Left renal pelvis (tissue), 4 donors: ENCODE data around the gene FOXO6. TPM values are rescaled to one million over a fixed set of nuclear protein-coding genes. Genes with fewer than 3 reads are reported as not detected.

Experiments
- DNase-seq, 4 donors: peaks; one replicate each; pipeline ENCODE4 v3.0.0-alpha.2; 2013; ENCODE audit warnings: low read depth in 4 of 4, low spot score in 3 of 4
- polyA plus RNA-seq, 4 donors: library from polyadenylated mRNA; unstranded; fragments of 120-200 nt; gene quantifications; one replicate each; pipeline ENCODE4 v1.2.1, GENCODE V29; 2013; ENCODE audit not compliant: insufficient read length in 4 of 4

Gene FOXO6
- 1 to 10 TPM; 1.4 to 3.0 (median 2.3) TPM for polyA plus RNA-seq

GRCh38 chr1:41360786-41361494 lies at the start of gene FOXO6:
TSS of gene FOXO6 (plus strand) at chr1:41361434.
- DNase-seq, result peak; percentile 93 to 96 (median 95)

GRCh38 chr1:41312991-41313645 lies 48.1 kb upstream of the FOXO6 start:
- no peak for DNase-seq

GRCh38 chr1:41313661-41314131 lies 47.5 kb upstream of the FOXO6 start:
- DNase-seq, result no peak

GRCh38 chr1:41314376-41315145 lies 46.7 kb upstream of the FOXO6 start:
- no peak for DNase-seq

- no peak for DNase-seq
Observed at GRCh38 chr1:41315146-41315822, 46.0 kb upstream of the FOXO6 start.

- no peak for DNase-seq
Observed at GRCh38 chr1:41315871-41316270, 45.4 kb upstream of the FOXO6 start.

- DNase-seq, result no peak
Observed at GRCh38 chr1:41317361-41317760, 43.9 kb upstream of the FOXO6 start.

- no peak for DNase-seq
Observed at GRCh38 chr1:41318135-41318534, 43.1 kb upstream of the FOXO6 start.

- DNase-seq, result no peak
Observed at GRCh38 chr1:41319106-41319755, 42.0 kb upstream of the FOXO6 start.

GRCh38 chr1:41319807-41320711 lies 41.2 kb upstream of the FOXO6 start:
- DNase-seq, result no peak

- no peak for DNase-seq
Observed at GRCh38 chr1:41320895-41321676, 40.1 kb upstream of the FOXO6 start.

- DNase-seq, result no peak
Observed at GRCh38 chr1:41322101-41322661, 39.1 kb upstream of the FOXO6 start.

GRCh38 chr1:41322835-41323234 lies 38.4 kb upstream of the FOXO6 start:
- no peak for DNase-seq

GRCh38 chr1:41323243-41323642 lies 38.0 kb upstream of the FOXO6 start:
- no peak for DNase-seq

GRCh38 chr1:41325801-41326200 lies 35.4 kb upstream of the FOXO6 start:
- no peak for DNase-seq

GRCh38 chr1:41327383-41327999 lies 33.7 kb upstream of the FOXO6 start:
- no peak for DNase-seq

- no peak for DNase-seq
Observed at GRCh38 chr1:41328001-41328615, 33.1 kb upstream of the FOXO6 start.
